Measurements from ENCODE around the gene IRF2.

The IRF2 gene

DNA sequence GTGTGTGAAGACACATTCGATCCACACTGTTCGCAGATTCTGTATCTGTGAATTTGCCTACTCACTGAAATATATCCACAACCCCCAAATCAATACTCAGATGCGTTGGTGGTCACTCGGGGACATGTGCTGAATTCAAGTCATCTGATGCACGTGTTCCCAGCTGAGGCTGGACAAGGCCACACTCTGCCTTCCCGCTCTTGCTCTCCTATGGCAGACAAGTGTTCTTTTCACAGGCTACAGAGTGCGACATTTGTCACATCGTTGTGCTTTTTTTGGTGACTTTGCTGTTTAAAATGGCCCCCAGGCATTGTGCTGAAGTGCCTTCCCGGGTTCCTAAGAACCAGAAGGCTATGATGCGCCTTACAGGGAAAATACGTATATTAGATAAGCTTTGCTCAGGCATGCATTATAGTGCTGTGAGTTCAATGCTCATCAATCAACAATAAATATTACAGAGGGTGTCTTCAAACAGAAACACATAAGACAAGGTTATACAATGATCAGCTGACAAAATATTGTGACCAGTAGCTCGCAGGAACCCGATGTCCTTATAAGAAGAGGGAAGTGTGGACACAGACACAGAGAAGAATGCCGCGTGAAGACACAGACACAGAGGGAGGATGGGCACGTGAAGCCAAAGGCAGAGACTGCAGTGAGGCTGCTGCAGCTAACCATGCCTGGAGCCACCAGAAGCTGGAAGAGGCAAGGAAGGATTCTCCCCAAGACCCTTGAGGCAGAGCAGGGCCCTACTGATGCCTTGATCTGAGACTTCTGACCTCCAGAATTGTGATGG, 42.0 kb downstream of the IRF2 start:
- FAIRE-seq, result no peak
- no peak for DNase-seq (ENCODE audit: low spot score)

DNA sequence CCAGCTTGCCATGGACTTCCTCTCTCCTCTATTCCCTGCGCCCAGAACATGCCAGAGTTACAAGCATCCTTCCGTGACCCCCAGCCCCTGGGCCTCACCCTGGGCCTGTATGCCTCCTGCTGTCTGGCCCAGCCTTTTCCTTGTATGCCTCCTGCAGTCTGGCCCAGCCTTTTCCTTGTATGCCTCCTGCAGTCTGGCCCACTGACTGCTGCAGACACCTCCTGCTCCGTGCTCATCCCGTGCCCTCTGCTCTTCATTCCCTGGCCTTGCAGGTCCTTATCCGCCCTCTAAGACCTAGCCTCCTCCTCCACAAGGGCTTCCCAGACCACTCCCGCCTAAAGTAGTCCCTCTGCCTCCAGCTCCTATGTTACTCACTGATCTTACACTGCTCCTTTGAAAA, 44.2 kb downstream of the IRF2 start:
- no peak for FAIRE-seq
- DNase-seq (ENCODE audit: low spot score), result no peak

DNA sequence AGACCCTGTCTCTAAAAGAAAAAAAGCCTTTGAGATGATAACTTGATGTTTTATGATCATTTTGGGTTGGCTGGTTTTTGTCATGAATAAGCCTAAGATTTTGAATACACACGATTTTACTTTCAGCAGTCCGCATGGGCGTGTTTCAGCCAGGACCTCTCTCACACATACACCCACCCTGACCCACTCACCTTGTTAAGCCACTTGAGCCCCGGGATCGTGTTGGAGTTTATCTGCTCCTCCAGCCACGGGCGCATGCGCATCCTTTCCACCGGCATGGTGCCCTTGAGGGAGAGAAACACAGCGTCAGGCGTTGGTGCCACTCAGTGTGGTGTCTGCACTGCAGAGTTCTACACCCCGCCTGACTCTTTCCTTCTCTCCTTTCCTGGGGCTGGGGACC, 45.6 kb downstream of the IRF2 start:
- DNase-seq (ENCODE audit: low spot score) (no peak), FAIRE-seq (no peak)

DNA sequence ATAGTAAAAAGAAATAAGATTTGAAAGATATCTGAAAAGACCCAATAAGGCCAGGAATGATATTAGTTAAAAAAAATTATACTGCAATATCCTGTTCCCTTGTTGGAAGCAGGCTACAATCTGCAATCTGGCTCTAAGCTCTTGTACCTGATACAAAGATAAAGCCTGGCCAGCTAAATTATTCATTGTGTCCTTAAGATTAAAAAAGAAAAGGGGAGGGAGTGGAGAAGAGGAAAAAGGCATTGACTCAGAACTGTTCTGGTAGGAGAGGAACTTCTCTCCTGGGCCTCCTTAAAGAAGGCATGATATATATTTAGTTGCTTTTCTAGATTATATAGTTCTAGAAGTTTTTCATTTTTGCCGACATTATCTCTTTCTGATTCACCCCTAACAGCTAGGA, 46.7 kb downstream of the IRF2 start:
- FAIRE-seq (no peak), DNase-seq (ENCODE audit: low spot score) (no peak)

DNA sequence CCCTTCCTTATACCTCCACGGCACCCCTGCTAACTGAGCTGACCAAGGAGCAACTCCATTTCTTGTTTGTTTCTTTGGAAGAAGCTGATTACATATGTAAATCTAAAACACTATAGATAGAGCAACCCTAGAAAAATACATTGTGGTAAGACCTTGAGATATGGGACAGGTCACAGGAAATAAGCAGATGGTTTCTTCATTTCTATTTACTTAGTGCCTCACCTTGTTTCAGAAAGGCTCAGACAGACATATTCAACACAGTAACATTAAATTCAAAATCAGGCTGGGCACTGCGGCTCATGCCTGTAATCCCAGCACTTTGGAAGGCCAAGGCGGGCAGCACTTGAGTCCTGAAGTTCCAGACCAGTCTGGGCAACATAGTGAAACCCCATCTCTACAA, 47.3 kb downstream of the IRF2 start:
- FAIRE-seq, result no peak
- no peak for DNase-seq (ENCODE audit: low spot score)

DNA sequence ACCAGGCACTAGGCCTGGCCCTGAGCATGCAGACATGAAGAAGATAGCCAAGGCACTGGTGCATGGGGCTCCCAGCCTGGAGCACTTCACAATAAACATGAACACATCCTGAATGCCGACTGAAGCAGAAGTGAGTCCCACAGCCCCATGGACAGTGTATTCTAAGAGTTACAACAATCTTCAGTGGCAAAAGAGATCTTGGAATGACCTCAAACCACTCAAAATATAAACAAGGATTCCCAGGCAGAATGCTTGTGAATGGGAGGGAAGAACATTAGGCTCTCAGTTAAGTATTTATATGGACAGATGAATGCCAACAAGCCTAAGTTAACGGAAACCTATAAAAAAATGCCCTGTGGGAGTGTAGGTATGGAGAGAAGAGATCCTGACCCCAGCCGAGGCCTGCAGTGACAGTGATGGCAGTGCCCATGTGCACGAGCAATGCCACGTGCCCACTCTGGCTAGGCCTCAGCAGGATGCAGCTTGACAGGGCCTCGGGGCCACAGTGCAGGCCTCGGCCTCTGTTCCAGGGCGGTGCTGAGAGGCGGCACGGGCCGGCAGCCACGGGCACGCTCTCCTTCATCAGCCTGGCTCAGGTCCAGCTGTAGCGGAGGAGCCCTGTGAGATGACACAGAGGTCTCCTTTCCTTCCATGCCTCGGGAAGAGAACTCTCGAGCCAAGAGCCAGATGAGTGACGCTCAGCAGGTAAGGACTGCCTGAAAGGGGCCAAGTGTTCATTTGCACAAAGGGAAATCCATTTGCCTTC, 49.2 kb downstream of the IRF2 start:
- FAIRE-seq (no peak), DNase-seq (ENCODE audit: low spot score) (no peak)

DNA sequence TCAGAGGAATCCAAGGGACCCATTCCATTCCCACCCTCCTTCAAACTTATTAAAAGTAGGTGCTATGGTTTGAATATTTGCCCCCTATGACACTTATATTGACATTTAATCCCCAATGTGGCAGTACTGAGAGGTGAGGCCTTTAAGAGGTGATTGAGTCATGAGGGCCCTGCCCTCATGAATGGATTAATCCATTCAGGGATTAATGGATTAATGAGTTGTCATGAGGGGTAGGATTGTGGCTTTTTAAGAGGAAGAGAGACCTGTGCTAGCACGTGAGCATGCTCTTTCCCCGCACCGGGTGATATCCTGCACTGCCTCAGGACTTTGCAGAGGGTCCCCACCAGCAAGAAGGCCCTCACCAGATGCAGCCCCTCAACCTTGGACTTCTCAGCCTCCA, 50.1 kb downstream of the IRF2 start:
- DNase-seq (ENCODE audit: low spot score) (no peak), FAIRE-seq (no peak)

DNA sequence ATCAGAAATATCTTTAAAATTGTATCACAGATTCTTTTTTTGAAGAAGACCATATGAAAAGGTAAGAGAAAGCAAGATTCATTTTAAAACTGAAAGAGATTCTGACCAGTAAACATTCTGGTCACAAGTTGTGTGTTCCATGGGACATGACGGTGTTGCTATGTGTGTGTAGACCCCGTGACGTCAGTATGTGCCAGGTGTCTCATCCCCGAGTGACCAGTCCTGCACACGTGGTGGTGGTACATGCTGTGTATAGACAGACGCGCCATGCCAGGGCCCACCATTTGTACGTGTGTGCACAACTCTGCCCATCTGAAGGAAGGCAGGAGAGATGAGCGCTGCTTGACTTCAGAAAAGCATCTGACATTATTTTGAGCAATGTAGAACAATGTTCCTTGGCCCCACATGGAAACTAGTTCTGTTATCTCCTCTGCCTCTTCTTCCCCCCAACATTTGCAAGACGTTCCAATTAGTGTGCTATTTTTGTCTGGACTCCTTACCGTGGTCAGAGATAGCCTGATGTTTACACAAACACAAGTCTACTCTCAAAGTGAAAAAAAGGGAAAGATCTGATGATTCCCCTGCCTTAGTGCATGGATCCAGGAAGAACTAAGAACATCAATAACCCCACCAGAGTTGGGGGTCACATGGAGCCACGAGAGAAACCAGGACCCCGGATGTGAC, 51.2 kb downstream of the IRF2 start:
- no peak for FAIRE-seq

DNA sequence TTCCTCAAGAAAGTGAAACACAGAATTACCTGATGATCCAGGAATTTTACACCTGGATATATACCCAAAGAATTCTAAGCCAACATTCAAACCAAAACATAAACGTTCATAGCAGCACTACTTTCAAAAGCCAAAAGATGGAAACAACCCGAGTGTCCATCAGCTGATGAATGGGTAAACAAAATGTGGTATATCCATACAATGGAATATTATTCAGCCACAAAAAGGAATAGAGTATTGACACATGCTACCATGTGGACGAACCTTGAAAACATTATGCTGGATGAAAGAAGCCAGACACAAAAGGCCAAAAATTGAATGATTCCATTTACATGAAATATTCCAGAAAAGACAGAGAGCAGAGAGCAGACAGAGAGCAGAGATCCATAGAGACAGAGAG, 52.0 kb downstream of the IRF2 start:
- FAIRE-seq (no peak), DNase-seq (ENCODE audit: low spot score) (no peak)

More for the DNA sequence above, 51.2 kb downstream of the IRF2 start:
- no peak for DNase-seq (ENCODE audit: low spot score)

DNA sequence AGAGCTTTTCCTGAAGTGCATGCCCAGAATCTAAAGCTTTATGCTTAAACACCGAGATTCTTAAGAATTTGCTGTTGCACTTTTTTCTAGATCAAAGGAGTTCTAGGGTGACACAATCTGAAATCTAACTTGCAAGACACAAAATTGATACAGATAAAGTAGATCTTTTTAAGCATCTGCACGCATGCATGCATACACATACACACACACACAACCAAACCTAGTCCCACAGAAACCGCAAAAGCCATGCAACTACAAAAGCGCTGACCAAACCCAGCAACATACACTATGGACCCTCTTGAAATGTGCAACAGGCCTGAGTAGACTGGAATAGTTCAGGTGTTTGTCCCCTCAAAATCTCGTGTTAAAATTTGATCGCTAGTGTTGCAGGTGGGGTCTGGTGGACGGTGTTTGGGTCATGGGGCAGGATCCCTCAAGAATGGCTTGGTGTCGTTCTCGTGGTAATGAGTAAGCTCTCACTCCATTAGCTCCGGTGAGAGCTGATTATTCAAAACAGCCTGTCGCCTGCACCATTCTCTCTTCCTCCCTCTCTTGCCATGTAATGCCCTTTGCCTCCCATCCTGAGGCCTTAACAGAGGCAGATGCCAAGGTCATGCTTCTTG, 52.7 kb downstream of the IRF2 start:
- FAIRE-seq, result no peak
- no peak for DNase-seq (ENCODE audit: low spot score)

DNA sequence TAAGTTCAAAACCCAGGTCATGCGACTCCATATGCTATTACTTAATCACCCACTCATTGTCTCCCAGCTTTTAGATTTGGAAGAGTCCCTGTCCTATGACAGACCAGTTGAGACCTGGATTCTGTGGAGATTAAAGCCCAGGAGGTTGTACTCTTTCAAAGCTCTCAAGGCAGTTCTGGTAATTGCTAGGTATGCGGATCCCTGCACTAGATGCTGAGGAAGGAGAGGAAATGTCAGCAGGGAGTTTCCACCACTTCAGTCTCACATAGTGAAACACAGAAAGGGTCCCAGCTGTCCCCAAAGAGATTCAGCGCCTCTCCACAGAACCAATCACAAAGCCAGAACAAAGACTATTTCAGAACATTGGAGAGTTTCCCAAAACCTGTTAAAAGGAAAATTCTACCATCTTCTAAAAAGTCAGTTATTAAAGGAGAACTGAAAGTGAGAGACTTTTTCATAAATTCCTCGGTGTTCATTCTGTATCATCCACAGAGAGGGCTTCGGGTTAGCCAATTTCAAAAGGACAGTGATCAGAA, 53.4 kb downstream of the IRF2 start:
- no peak for FAIRE-seq
- DNase-seq (ENCODE audit: low spot score), result no peak

DNA sequence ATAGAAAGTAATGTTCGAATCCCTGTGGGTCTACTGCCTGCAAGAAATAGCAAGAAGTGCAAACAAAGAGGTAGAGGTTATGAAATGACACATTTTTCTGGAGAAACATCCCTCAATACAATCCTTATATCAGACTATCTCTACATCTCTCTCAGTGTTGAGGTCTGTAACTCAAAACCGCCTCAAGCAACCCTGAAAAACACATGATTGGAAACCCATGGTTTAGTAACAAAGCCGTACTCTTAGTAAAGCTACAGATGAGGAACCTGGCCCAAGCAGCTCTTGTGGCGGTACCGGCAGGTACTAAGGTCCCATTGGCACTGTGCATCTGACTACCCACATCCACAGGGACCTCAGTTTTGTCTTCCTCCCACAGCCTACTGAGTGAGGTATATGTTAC, 53.9 kb downstream of the IRF2 start:
- no peak for DNase-seq (ENCODE audit: low spot score)
- FAIRE-seq, result no peak

DNA sequence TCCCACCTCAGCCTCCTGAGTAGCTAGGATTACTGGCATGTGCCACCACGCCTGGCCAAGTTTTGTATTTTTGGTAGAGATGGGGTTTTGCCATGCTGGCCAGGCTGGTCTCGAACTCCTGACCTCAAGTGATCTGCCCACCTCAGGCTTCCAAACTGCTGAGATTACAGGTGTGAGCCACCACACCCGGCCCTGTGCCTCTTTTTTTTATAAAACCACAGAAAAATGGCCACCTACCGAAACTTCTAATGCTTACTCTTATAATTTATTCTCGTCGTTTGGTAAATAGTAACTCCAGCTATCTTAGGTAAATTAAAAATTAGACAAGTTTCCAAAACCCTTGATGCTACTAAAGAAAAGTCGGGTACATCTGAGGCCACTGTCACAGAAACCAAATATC, 54.4 kb downstream of the IRF2 start:
- DNase-seq (ENCODE audit: low spot score) (no peak), FAIRE-seq (no peak)

DNA sequence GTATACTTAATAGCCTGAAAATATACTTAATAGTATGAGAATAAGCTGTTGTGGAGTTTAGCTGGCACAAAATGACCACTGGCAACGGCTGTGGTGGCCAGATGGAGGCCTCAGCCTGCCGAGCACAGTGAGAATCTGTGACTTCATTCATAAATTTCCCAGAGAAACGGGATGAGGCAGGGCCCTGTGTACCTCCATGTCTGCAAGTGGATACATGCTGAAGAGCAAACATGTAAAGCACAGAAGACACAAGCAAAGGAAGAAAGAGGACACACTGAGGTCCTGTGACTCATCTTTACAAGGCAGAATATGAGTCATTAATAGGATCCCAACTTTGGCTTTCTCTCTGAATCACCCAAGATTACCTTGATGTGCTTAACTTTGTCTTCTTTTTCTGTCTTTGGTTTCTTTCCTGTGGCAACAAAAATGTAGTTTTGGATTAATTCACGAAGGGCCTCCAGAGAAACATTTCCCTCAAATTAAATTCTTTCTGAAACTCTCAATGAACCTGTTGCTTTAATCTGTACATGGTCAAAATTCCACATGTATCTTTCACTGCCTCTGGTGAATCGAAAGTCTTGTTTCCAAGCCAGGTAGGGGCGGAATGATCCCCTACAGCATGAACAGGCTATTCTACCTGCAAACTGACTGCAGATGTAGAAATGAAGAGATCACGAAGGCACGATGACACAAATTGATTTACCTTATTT, 56.4 kb downstream of the IRF2 start:
- FAIRE-seq (no peak), DNase-seq (ENCODE audit: low spot score) (peak; percentile 81)

DNA sequence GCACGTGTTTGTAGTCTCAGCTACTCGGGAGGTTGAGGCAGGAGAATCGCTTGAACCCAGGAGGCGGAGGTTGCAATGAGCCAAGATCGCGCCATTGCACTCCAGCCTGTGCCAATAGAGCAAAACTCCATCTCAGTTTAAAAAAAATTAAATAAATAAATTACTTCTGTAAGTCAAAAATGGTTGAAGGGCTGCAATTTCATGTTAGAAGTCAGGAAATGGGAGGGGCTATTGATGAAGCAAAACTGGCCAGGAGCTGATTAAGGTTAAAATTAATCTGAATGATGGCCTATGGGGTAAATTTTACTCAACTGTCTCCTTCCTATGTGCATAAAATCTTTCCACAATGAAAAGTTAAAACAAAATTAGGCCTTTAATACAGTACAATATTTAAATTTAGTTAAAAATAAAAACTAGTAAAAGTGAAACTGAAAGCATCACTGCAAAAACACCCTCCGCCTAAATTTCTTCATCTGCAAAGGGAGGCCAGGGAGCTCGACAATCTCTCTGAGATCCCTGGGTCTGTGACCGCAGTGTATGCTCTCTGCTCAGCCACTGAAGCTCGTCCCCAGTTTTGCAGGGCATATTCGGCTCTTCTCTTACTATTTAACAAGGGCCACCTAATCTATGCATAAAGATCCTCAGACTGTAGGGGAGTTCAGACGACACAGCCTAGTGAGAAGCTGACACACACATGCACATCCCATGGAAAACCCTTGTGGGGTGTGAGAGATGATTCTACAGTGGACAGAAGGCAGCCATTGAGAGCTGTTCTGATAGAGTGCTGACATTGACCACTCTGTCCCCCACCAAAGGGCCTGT, 57.2 kb downstream of the IRF2 start:
- DNase-seq (ENCODE audit: low spot score) (no peak), FAIRE-seq (no peak)

DNA sequence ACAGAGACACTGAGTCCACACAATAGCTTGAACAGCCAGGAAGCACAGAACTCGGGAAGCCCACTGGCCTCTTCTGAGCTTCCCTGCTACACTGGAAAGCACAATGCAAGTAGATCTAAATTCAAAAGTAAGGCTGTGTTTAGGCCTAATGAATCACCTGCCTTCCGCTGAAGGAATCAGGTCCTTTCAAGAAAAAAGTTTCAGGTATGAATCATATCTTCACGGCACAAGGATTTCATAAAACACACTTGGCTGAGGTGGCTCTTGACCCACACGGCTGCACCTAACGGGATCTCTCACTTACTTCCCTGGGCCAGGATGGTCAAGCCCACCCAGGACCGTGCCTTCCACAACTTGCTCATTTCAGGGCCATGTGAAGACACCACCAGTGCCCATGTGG, 59.3 kb downstream of the IRF2 start:
- FAIRE-seq (no peak), DNase-seq (ENCODE audit: low spot score) (no peak)

DNA sequence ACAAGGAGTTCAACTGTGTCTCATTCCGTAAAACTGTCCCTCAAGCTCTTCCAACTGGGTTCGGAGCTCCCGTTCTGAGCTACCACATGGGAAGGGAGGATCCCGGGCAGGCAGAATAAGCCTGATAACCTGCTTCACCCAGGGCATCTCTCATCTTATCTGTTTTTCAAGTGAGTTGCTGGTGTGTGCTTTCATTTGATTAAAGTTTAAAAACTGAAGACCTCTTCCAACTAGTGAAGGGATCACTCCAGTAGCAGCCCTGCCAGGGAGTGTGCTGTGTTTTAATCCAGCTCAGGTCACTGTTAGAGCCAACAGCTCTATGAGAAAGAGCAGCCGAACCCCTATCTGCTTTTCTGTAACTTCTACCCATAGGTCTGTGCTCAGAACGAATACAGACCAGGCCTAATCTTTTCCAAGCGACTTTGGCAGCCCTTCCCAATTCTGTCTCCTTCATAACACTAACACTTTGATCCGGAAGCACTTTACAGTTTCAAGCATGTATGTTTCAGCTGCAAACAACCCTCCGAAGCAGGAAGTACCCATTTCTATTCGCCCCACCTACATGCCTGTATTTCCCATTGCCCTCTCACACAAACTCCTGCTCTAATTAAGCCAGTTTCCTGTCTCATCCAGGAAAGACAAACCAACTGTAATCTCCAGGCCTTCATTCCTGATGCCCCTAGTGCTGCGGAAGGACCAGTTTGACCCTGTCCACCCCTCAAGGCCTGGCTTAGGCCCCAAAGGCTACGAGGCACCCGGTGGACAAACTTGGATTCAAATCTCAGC, 60.9 kb downstream of the IRF2 start:
- no peak for FAIRE-seq
- DNase-seq (ENCODE audit: low spot score), result no peak

DNA sequence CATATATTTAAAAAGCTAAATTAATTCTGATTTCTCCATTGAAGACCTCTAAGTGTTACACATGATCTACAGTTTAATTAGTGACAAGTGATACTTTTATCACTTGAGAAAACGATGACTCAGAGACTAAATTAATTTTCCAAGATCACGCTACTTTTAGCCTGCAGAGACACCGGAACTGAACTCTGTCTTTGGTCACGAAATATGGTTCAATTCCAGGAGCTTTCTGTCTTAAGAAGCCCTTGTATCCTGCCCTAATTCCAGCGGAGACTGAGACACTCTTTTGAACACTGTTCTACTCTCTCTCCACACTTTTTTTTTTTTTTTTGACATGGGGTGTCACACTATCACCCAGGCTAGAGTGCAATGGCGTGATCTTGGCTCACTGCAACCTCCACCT, 63.6 kb downstream of the IRF2 start:
- no peak for FAIRE-seq
- DNase-seq (ENCODE audit: low spot score), result no peak

DNA sequence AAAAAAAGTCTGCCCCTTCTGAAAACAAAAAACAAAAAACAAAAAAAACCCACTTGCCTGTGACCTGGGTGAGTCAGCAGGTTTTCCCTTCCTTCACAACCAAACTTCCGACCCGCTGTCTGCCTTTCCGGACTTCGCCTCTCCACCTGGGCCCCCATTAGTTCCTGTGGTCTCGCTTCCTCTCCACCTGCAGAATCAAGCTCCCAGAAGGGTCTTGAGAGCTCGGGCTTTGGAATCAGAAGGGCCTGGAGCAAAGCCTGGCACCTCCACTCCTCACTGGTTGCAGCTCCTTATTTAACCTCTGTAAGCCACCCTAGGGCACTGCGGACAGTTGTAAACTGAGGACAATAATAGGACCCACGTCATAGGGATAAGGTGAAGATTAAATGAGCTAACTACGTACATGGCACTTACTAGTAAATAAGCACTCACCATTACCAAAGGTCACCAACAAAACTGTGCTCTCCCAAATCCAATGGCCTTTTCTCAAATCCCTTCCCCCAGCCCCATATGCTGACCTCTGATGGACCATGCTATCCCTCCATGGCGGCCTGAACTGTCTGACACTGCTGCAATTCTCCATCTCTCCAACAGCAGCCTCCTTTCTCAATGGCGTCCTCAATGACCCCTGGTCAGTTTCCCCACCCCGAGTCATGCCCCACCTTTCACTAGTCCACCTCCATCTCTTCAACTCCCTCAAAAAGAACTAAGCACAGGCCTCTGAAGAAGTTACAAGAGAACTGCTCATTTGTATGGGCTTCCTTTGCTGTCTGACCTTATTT, 64.2 kb downstream of the IRF2 start:
- DNase-seq (ENCODE audit: low spot score), result no peak
- no peak for FAIRE-seq

Data from urothelium cell line (cell line).